CD14-positive monocyte (primary cell): ENCODE results near the gene GRK1. TPM values are rescaled to one million over a fixed set of nuclear protein-coding genes. Genes with fewer than 3 reads are reported as not detected.

Experiments used
- DNase-seq, 3 donors: peaks; one replicate each; pipeline ENCODE4 v3.0.0-alpha.2; 2011 to 2022
- H2AFZ ChIP-seq: 2 replicates; pipeline ENCODE4 v1.6.0; 2012; ENCODE audit warnings: mild to moderate bottlenecking, low read depth, low read length, inconsistent platforms; ENCODE audit not compliant: insufficient read depth, poor library complexity, severe bottlenecking
- H3K27ac ChIP-seq, 2 donors: 1 replicate in 1 of 2; 2 replicates in 1 of 2; pipeline ENCODE4 v1.5.1; 2012 to 2013; ENCODE audit warnings: low read length in 2 of 2, control low read depth in 1 of 2, inconsistent platforms in 1 of 2, low read depth in 1 of 2, mild to moderate bottlenecking in 1 of 2
- H3K27me3 ChIP-seq, 2 donors: one replicate each; pipeline versions ENCODE4 v1.6.0 to v1.6.1; 2011 to 2013; ENCODE audit warnings: low read length in 2 of 2; ENCODE audit not compliant: control insufficient read depth in 2 of 2, insufficient read depth in 2 of 2
- H3K36me3 ChIP-seq, 2 donors: replicated peaks in 1 of 2; 1 replicate in 1 of 2; 2 replicates in 1 of 2; pipeline versions ENCODE4 v1.5.1 to v1.6.1; 2012 to 2013; ENCODE audit warnings: low read length in 2 of 2, control low read depth in 1 of 2, inconsistent platforms in 1 of 2, mild to moderate bottlenecking in 1 of 2; ENCODE audit not compliant: insufficient read depth in 2 of 2, control insufficient read depth in 1 of 2
- H3K4me1 ChIP-seq, 2 donors: 1 replicate in 1 of 2; 2 replicates in 1 of 2; pipeline versions ENCODE4 v1.5.1 to v1.6.1; 2012 to 2013; ENCODE audit warnings: low read length in 2 of 2, control low read depth in 1 of 2, inconsistent platforms in 1 of 2, mild to moderate bottlenecking in 1 of 2, moderate library complexity in 1 of 2; ENCODE audit not compliant: insufficient read depth in 2 of 2, control insufficient read depth in 1 of 2
- H3K4me2 ChIP-seq: replicated peaks from 2 replicates; pipeline ENCODE3; 2012; ENCODE audit warnings: low read length, moderate library complexity, mild to moderate bottlenecking; ENCODE audit not compliant: poor library complexity, severe bottlenecking; ENCODE audit errors: extremely low read depth
- H3K4me3 ChIP-seq, 3 experiments: fragments of 200-600 bp in 1 of 3; sonication (generic) in 1 of 3; replicated peaks in 1 of 3; 1 replicate in 2 of 3; 2 replicates in 1 of 3; pipeline ENCODE4 v1.5.1; 2011 to 2013; ENCODE audit warnings: low read length in 3 of 3, mild to moderate bottlenecking in 3 of 3, control low read depth in 2 of 3, low read depth in 2 of 3, inconsistent platforms in 1 of 3, moderate library complexity in 1 of 3
- H3K79me2 ChIP-seq: 2 replicates; pipeline ENCODE4 v1.6.0; 2012; ENCODE audit warnings: mild to moderate bottlenecking, control low read depth, inconsistent platforms, low read length, moderate library complexity; ENCODE audit not compliant: insufficient read depth
- H3K9ac ChIP-seq: 2 replicates; pipeline ENCODE4 v1.6.0; 2017; ENCODE audit warnings: low read length, mild to moderate bottlenecking; ENCODE audit not compliant: insufficient read depth, poor library complexity, severe bottlenecking
- H3K9me3 ChIP-seq, 2 donors: replicated peaks in 1 of 2; 1 replicate in 1 of 2; 2 replicates in 1 of 2; pipeline versions ENCODE4 v1.5.1 to v1.6.1; 2012 to 2013; ENCODE audit warnings: low read length in 2 of 2, control low read depth in 1 of 2; ENCODE audit not compliant: control insufficient read depth in 1 of 2, insufficient read depth in 1 of 2
- H4K20me1 ChIP-seq: 2 replicates; pipeline ENCODE4 v1.6.0; 2012; ENCODE audit warnings: mild to moderate bottlenecking, low read length, control low read depth, moderate library complexity; ENCODE audit not compliant: insufficient read depth
- H3K27ac Mint-ChIP-seq, 7 donors: one replicate each; pipeline ENCODE4 v1.8.0; 2020; ENCODE audit warnings: mild to moderate bottlenecking in 7 of 7, mixed read lengths in 7 of 7, moderate library complexity in 6 of 7, inconsistent platforms in 2 of 7
- H3K27me3 Mint-ChIP-seq, 3 donors: one replicate each; pipeline ENCODE4 v1.8.0; 2021 to 2022; ENCODE audit warnings: low read depth in 3 of 3, mild to moderate bottlenecking in 3 of 3, mixed read lengths in 3 of 3, moderate library complexity in 3 of 3, inconsistent platforms in 1 of 3
- H3K36me3 Mint-ChIP-seq, 2 donors: one replicate each; pipeline ENCODE4 v1.8.0; 2020; ENCODE audit warnings: mixed read lengths in 2 of 2, inconsistent platforms in 1 of 2, mild to moderate bottlenecking in 1 of 2
- H3K4me1 Mint-ChIP-seq: one replicate; pipeline ENCODE4 v1.8.0; 2020; ENCODE audit warnings: mild to moderate bottlenecking, mixed read lengths
- H3K4me3 Mint-ChIP-seq, 2 donors: one replicate each; pipeline ENCODE4 v1.8.0; 2020; ENCODE audit warnings: mild to moderate bottlenecking in 2 of 2, mixed read lengths in 2 of 2, moderate library complexity in 1 of 2
- H3K9me3 Mint-ChIP-seq, 7 donors: one replicate each; pipeline ENCODE4 v1.8.0; 2020 to 2022; ENCODE audit warnings: mixed read lengths in 7 of 7, mild to moderate bottlenecking in 6 of 7, moderate library complexity in 6 of 7, inconsistent platforms in 2 of 7
- WGBS: methylation state at CpG from one replicate; pipeline ENCODE4 v1.1.5; 2013; ENCODE audit warnings: missing lambda C conversion rate; ENCODE audit not compliant: insufficient coverage; 5-methylcytosine and 5-hydroxymethylcytosine counted together
- intact Hi-C, 2 donors: fragments of 100-400 bp; cut with micrococcal nuclease; formaldehyde crosslinking; loops; one replicate each; pipeline versions ENCODE4 v1.15.0 to v1.15.1; 2023
- polyA plus RNA-seq, 3 donors: library from polyadenylated mRNA; depleted of rRNA in 1 of 3; unstranded in 2 of 3; stranded (reverse) in 1 of 3; fragments of 300-500 nt in 2 of 3; fragments of >200 nt in 1 of 3; fragmentation: Illumina TruSeq in 2 of 3; gene quantifications; 1 replicate in 2 of 3; 2 replicates in 1 of 3; pipeline ENCODE4 v1.2.3, GENCODE V29; 2012 to 2021
- TF ChIP-seq, protein P1 (sequence below): fragments of 200-600 bp; IDR thresholded peaks from one replicate; pipeline ENCODE4 v1.8.0; 2022; ENCODE audit warnings: antibody characterized with exemption, mild to moderate bottlenecking

The GRK1 gene
- polyA plus RNA-seq, 3 donors: not detected

- no peak for DNase-seq
- Mint-ChIP-seq H3K27me3 (peaks cover 4 to 7% (median 7%) of the 10 kb centered on the region in 3 donors), H3K36me3 (no peaks in the 10 kb centered on the region), H3K4me3 (no peak overlapping the region), H3K9me3 (peaks cover 0 to 3% (median 0%) of the 10 kb centered on the region in 7 donors), H3K4me1 (no peaks in the 10 kb centered on the region), H3K27ac (no peak overlapping the region)
- Histone ChIP-seq H3K9ac (no peak overlapping the region), H3K27me3 (no peaks in the 10 kb centered on the region), H3K27ac (no peak overlapping the region), H3K9me3 (no peaks in the 10 kb centered on the region), H3K4me3 (no peak overlapping the region), H2AFZ (no peak overlapping the region), H3K36me3 (no peaks in the 10 kb centered on the region), H3K4me2 (no peak overlapping the region), H3K79me2 (no peaks in the 10 kb centered on the region), H3K4me1 (no peaks in the 10 kb centered on the region), H4K20me1 (no peaks in the 10 kb centered on the region)
- WGBS: 80% methylated on average over 5 of the region's 9 CpGs
- intact Hi-C loops: no loop called here
- TF ChIP-seq, protein P1, sequence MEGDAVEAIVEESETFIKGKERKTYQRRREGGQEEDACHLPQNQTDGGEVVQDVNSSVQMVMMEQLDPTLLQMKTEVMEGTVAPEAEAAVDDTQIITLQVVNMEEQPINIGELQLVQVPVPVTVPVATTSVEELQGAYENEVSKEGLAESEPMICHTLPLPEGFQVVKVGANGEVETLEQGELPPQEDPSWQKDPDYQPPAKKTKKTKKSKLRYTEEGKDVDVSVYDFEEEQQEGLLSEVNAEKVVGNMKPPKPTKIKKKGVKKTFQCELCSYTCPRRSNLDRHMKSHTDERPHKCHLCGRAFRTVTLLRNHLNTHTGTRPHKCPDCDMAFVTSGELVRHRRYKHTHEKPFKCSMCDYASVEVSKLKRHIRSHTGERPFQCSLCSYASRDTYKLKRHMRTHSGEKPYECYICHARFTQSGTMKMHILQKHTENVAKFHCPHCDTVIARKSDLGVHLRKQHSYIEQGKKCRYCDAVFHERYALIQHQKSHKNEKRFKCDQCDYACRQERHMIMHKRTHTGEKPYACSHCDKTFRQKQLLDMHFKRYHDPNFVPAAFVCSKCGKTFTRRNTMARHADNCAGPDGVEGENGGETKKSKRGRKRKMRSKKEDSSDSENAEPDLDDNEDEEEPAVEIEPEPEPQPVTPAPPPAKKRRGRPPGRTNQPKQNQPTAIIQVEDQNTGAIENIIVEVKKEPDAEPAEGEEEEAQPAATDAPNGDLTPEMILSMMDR: no peak
Measured at GRCh38 chr13:113654175-113654560, 12.9 kb upstream of the GRK1 start.

DNA sequence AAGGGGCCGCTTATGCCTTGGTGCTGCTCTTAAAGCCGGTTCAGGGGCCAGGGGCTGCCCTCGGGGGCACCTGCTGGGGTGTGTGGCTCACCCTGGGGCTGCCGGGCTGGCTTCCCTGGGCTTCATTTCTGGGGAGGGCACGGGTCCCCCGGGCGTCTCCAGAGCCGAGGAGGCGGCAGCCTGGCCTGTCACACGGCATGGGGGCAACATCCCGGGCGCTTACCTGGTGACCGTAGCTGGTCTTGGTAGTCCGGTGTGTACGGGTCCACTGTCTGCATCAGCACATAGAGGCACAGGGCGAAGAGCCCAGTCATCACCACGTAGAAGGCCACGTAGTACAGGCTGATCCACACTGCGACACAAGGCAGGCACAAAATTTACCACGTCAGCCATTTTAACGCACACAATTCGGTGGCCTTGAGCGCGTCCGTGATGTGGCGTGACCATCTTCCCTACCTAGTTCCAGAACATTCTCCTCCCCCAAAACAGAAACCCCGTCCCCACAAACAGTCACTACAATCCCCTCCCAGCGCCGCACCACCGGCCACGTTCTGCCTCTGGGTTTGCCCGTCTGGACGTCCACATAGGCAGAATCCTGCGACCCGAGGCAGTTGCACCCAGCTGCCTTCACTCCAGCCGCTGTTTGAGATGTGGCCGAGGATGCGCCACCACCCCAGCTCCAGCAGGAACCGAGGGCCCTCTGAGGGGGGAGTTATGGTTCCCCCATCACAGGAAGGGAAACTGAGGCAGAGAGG, 12.3 kb upstream of the GRK1 start:
- Histone ChIP-seq H3K4me3 (no peak overlapping the region), H3K36me3 (no peaks in the 10 kb centered on the region), H4K20me1 (no peaks in the 10 kb centered on the region), H3K79me2 (no peaks in the 10 kb centered on the region), H3K27ac (no peak overlapping the region), H2AFZ (no peak overlapping the region), H3K9ac (no peak overlapping the region), H3K9me3 (no peaks in the 10 kb centered on the region), H3K4me2 (no peak overlapping the region), H3K4me1 (no peaks in the 10 kb centered on the region), H3K27me3 (no peaks in the 10 kb centered on the region)
- H3K4me3 Mint-ChIP-seq: no peak overlapping the region
- H3K36me3 Mint-ChIP-seq: no peaks in the 10 kb centered on the region
- H3K9me3 Mint-ChIP-seq: peaks cover 0 to 3% (median 0%) of the 10 kb centered on the region in 7 donors
- 91% methylated on average over 39 of the region's 39 CpGs for WGBS
- peak overlapping the region in 1 of 7 donors; percentile 68 for H3K27ac Mint-ChIP-seq
- peaks cover 4 to 7% (median 7%) of the 10 kb centered on the region in 3 donors for H3K27me3 Mint-ChIP-seq
- no peaks in the 10 kb centered on the region for H3K4me1 Mint-ChIP-seq
- intact Hi-C loops: no loop called here
- TF ChIP-seq, protein P1: no peak
- no peak for DNase-seq
